ENCODE results near the gene TNFRSF11A.
A peak's percentile ranks its signal among the peaks of the same experiment; 100 is the strongest.

TNFRSF11A gene

GRCh38 chr18:62377131-62377807 lies 52.2 kb downstream of the TNFRSF11A start:
- Mint-ChIP-seq H3K27me3 (no peaks in the 10 kb centered on the region), H3K4me1 (peaks cover 30% of the 10 kb centered on the region), H3K9me3 (peaks cover 0 to 2% of the 10 kb centered on the region in 2 donors), H3K27ac (no peak overlapping the region), H3K4me3 (no peak overlapping the region)
- DNase-seq (no peak), ATAC-seq (no peak)

DNA sequence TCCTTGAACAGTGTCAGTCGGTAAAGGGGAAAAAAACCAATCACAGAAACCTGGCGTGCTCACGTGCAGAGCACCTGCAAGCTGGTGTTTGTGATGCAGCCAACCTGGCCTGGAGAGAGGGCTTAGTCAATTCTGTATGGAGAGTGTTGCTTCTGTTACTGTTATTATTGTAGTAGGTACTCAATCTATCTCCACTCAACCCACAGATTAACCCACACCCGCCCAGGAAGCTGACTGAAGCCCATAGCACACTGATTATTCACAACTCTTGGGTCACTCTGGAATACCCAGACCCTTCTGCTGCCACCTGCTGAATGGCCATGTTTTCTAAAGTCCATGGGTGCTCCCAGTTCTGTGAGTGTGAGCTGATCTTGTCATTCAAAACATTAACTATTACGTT lies 53.9 kb downstream of the TNFRSF11A start:
- H3K4me3 Mint-ChIP-seq: no peak overlapping the region
- peaks cover 0 to 14% of the 10 kb centered on the region in 2 donors for H3K9me3 Mint-ChIP-seq
- peaks cover 18% of the 10 kb centered on the region for H3K4me1 Mint-ChIP-seq
- ATAC-seq (no peak), DNase-seq (no peak)
- no peak overlapping the region for H3K27ac Mint-ChIP-seq
- H3K27me3 Mint-ChIP-seq: no peaks in the 10 kb centered on the region

GRCh38 chr18:62381373-62381772 lies 56.3 kb downstream of the TNFRSF11A start:
- no peak for DNase-seq
- H3K4me3 Mint-ChIP-seq: no peak overlapping the region
- peaks cover 7% of the 10 kb centered on the region for H3K4me1 Mint-ChIP-seq
- H3K27me3 Mint-ChIP-seq: no peaks in the 10 kb centered on the region
- ATAC-seq: no peak
- H3K9me3 Mint-ChIP-seq: peaks cover 0 to 14% of the 10 kb centered on the region in 2 donors
- H3K27ac Mint-ChIP-seq: no peak overlapping the region

- Mint-ChIP-seq H3K4me1 (no peaks in the 10 kb centered on the region), H3K27me3 (no peaks in the 10 kb centered on the region), H3K27ac (no peak overlapping the region), H3K9me3 (peaks cover 0 to 14% of the 10 kb centered on the region in 2 donors), H3K4me3 (no peak overlapping the region)
- ATAC-seq: no peak
- DNase-seq: no peak
Measured at GRCh38 chr18:62384068-62384467, 59.0 kb downstream of the TNFRSF11A start.

DNA sequence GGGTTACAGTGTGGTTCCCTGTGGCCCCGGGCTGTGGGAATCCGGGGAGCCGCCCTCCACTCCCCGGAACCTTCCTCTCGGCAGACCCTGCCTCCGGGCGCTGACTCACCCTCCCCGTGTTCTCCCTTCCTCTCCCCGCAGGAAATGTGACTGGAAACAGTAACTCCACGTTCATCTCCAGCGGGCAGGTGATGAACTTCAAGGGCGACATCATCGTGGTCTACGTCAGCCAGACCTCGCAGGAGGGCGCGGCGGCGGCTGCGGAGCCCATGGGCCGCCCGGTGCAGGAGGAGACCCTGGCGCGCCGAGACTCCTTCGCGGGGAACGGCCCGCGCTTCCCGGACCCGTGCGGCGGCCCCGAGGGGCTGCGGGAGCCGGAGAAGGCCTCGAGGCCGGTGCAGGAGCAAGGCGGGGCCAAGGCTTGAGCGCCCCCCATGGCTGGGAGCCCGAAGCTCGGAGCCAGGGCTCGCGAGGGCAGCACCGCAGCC lies 59.5 kb downstream of the TNFRSF11A start:
- H3K4me3 Mint-ChIP-seq: no peak overlapping the region
- no peak for ATAC-seq
- H3K27me3 Mint-ChIP-seq: no peaks in the 10 kb centered on the region
- H3K4me1 Mint-ChIP-seq: no peaks in the 10 kb centered on the region
- peaks cover 0 to 14% of the 10 kb centered on the region in 2 donors for H3K9me3 Mint-ChIP-seq
- DNase-seq: no peak
- peak overlapping the region in 1 of 2 donors; percentile 82 for H3K27ac Mint-ChIP-seq

DNA sequence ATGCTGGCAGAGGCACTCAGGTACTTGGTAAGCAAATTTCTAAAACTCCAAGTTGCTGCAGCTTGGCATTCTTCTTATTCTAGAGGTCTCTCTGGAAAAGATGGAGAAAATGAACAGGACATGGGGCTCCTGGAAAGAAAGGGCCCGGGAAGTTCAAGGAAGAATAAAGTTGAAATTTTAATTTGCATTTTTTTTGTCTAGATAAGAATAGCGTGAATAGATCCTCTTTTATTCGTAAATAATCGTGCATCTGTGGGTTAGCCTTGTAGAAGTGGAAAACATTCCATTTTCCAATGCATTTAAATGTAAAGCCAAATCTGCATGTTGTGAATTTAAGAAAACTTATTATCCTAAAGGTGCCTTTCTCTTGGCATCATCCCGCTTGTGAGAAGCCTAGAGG lies 61.0 kb downstream of the TNFRSF11A start:
- Mint-ChIP-seq H3K27ac (no peak overlapping the region), H3K27me3 (no peaks in the 10 kb centered on the region), H3K4me1 (no peaks in the 10 kb centered on the region), H3K9me3 (peaks cover 0 to 18% of the 10 kb centered on the region in 2 donors), H3K4me3 (no peak overlapping the region)
- ATAC-seq (no peak), DNase-seq (no peak)

DNA sequence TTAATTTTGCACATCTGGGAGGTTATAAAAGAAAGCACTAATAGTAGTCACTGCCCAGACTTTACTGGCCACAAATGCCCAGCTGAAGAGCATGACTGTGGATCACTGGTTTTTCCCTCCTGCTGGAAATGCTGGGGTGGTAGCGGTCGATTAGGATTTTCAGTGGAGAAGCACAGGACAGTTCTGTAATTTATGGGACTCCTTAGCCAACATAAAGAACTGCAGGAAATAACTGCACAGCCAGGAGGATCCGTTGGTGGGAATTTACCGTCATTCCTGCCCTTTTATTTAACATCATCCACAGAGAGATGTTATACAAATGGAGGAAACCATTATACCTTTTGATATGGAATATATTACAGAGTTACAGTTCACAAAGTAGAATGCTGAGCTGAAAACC lies 61.5 kb downstream of the TNFRSF11A start:
- ATAC-seq: no peak
- Mint-ChIP-seq H3K9me3 (peaks cover 0 to 22% of the 10 kb centered on the region in 2 donors), H3K27me3 (no peaks in the 10 kb centered on the region), H3K27ac (no peak overlapping the region), H3K4me1 (no peaks in the 10 kb centered on the region), H3K4me3 (no peak overlapping the region)
- DNase-seq: no peak

GRCh38 chr18:62387257-62387656 lies 62.1 kb downstream of the TNFRSF11A start:
- Mint-ChIP-seq H3K27ac (no peak overlapping the region), H3K4me1 (no peaks in the 10 kb centered on the region), H3K27me3 (no peaks in the 10 kb centered on the region), H3K4me3 (no peak overlapping the region), H3K9me3 (peaks cover 0 to 20% of the 10 kb centered on the region in 2 donors)
- DNase-seq (no peak), ATAC-seq (no peak)

- DNase-seq (no peak), ATAC-seq (no peak)
- Mint-ChIP-seq H3K9me3 (peaks cover 0 to 8% of the 10 kb centered on the region in 2 donors), H3K4me3 (no peak overlapping the region), H3K27me3 (no peaks in the 10 kb centered on the region), H3K4me1 (no peaks in the 10 kb centered on the region), H3K27ac (no peak overlapping the region)
Measured at GRCh38 chr18:62388855-62389760, 64.0 kb downstream of the TNFRSF11A start.

DNA sequence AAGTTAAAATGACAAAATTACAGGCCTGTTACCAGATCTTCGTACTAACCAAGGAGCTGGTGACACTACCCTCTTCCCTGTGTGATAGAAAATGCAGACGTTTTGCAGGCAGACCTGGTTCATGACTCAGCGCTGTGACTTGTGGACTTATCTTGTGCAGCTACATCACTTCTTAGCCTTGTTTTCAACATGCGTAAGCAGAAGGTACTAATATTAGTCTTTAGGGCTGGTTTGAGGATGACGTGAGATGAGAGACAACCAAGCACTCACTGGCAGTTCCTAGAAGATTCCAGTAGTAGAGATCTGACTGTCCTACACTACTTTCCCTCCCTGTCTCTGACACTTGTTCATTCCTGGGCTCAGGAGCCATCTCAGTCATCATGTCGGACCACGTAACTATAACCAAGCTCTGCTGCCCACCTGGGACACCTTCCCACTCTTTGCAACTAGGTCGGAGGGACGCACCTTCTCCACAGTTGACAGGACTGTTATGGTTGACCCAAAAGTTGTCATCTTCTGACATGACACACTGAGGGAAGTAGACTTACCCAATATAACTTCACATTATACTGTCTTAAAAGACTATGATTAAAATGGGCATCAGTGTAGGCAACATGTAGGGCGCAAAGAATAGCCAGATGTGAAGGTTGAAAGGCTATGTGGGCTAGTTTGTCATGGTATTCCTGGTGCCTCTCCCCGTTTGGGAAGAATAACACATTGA lies 64.8 kb downstream of the TNFRSF11A start:
- no peak for DNase-seq
- no peak for ATAC-seq
- Mint-ChIP-seq H3K9me3 (peaks cover 0 to 8% of the 10 kb centered on the region in 2 donors), H3K4me3 (no peak overlapping the region), H3K27ac (no peak overlapping the region), H3K4me1 (no peaks in the 10 kb centered on the region), H3K27me3 (no peaks in the 10 kb centered on the region)

- ATAC-seq (no peak), DNase-seq (no peak)
- H3K27me3 Mint-ChIP-seq: no peaks in the 10 kb centered on the region
- no peak overlapping the region for H3K27ac Mint-ChIP-seq
- H3K4me1 Mint-ChIP-seq: peaks cover 23% of the 10 kb centered on the region
- no peak overlapping the region for H3K4me3 Mint-ChIP-seq
- peaks cover 0 to 8% of the 10 kb centered on the region in 2 donors for H3K9me3 Mint-ChIP-seq
Measured at GRCh38 chr18:62394006-62394763, 69.1 kb downstream of the TNFRSF11A start.

DNA sequence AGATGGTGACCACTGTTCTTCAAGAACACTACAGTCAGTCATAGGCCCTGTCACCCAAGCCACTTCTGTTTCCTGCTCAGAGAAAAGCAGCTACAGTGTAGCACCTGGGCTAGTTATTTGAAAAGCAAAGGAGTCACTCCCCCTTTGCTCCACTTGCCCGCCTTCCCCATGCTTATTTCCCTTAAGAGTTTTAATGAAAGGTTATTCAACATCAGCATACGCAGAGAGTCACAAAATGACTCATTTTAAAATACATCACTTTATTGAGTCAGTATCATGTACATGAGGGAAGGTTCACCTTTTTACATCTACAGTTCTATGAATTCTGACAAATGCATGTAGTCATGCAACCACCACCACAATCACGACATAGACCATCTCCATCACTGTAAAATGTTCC lies 71.3 kb downstream of the TNFRSF11A start:
- ATAC-seq (peak; percentile 90), DNase-seq (peak in 1 of 2 donors; percentile 19)
- no peaks in the 10 kb centered on the region for H3K27me3 Mint-ChIP-seq
- no peak overlapping the region for H3K27ac Mint-ChIP-seq
- H3K4me3 Mint-ChIP-seq: no peak overlapping the region
- peaks cover 0 to 1% of the 10 kb centered on the region in 2 donors for H3K9me3 Mint-ChIP-seq
- H3K4me1 Mint-ChIP-seq: peaks cover 32% of the 10 kb centered on the region

DNA sequence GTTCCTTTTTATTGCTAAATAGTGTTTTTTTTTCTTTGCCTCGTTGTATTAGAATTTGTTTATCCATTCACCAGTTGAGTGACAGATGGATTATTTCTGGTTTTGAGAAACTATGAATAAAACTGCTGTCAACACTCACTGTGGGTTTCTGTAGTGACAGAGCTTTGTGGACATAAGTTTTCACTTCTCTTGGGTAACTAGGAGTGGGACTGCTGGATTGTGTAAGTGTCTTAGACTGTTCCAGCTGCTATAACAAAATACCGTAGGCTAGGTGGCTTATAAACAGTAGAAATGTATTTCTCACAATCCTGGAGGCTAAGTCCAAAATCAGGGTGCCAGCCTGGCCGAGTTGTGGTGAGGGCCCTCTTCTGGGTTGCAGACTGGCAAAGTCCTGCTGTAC lies 71.9 kb downstream of the TNFRSF11A start:
- Mint-ChIP-seq H3K27me3 (no peaks in the 10 kb centered on the region), H3K4me1 (peaks cover 32% of the 10 kb centered on the region), H3K4me3 (no peak overlapping the region), H3K27ac (no peak overlapping the region), H3K9me3 (no peaks in the 10 kb centered on the region)
- no peak for ATAC-seq
- no peak for DNase-seq

DNA sequence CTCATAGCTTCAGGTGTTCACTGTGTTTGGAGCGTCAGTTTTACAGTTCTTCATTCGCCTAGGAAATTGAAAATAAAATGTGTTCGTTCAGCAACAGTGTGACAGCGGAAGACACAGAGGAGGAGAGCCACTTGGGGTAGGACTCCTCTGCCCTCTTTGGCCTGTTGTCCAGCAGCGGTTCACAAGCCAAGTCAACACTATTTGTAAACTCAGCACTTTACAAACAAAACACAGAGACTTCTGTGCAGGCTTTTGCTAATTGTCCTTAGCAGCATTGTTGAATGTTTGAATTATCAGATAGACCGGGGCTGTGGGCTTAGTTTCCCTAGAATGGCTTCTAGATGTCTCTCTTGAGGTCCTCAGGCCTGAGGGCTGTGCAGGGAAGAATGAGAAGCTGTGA lies 73.2 kb downstream of the TNFRSF11A start:
- peaks cover 32% of the 10 kb centered on the region for H3K4me1 Mint-ChIP-seq
- no peak for ATAC-seq
- no peak for DNase-seq
- no peak overlapping the region for H3K4me3 Mint-ChIP-seq
- H3K27ac Mint-ChIP-seq: no peak overlapping the region
- no peaks in the 10 kb centered on the region for H3K27me3 Mint-ChIP-seq
- peaks cover 4 to 8% of the 10 kb centered on the region in 2 donors for H3K9me3 Mint-ChIP-seq

DNA sequence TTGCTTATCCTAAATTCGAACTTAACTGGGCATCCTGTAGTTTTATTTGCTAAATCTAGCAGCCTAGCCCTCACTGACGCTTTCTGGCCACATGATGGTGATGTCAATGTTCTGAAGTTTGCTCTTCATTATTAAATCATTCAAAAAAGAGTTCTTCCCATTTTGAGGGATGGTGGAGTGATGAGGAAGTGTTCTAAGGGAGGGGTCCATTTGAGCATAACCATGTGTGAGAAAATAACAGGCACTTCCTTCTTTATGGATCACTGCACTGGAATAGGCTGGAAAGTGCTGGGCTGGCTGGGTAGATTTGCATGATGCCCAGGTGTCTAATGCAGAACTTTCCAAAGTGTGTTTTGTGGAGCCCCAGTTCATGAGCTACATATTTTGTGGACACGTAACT lies 74.2 kb downstream of the TNFRSF11A start:
- ATAC-seq (no peak), DNase-seq (no peak)
- peaks cover 32% of the 10 kb centered on the region for H3K4me1 Mint-ChIP-seq
- peaks cover 4 to 8% of the 10 kb centered on the region in 2 donors for H3K9me3 Mint-ChIP-seq
- no peak overlapping the region for H3K27ac Mint-ChIP-seq
- no peaks in the 10 kb centered on the region for H3K27me3 Mint-ChIP-seq
- no peak overlapping the region for H3K4me3 Mint-ChIP-seq
